Neural cell (in vitro differentiated cells): ENCODE data around the gene HS6ST1. TPM values are rescaled to one million over a fixed set of nuclear protein-coding genes. Genes with fewer than 3 reads are reported as not detected.

Experiments used
- H2AFZ ChIP-seq: fragments of 200-600, 300-800 bp; sonication (generic), shearing (Covaris generic); 2 replicates; pipeline ENCODE4 v1.6.0; 2014; ENCODE audit warnings: low read depth, mild to moderate bottlenecking, antibody characterized with exemption, low read length, moderate library complexity
- H3F3A ChIP-seq: fragments of 200-600 bp; shearing (Covaris generic); 2 replicates; pipeline ENCODE4 v1.6.1; 2016; ENCODE audit warnings: mild to moderate bottlenecking, moderate library complexity, mixed read lengths, antibody characterized with exemption, low read length; ENCODE audit not compliant: insufficient read depth, poor library complexity, severe bottlenecking
- H3K27ac ChIP-seq: fragments of 200-600, 300-800 bp; sonication (generic), shearing (Covaris generic); 2 replicates; pipeline ENCODE4 v1.5.1; 2014; ENCODE audit warnings: mild to moderate bottlenecking, low read length, moderate library complexity
- H3K27me3 ChIP-seq: fragments of 300-800, 200-600 bp; sonication (generic), shearing (Covaris generic); 2 replicates; pipeline ENCODE4 v1.6.0; 2014; ENCODE audit warnings: mild to moderate bottlenecking, low read depth, low read length, moderate library complexity; ENCODE audit not compliant: insufficient read depth
- H3K36me3 ChIP-seq: fragments of 300-800, 200-600 bp; sonication (generic), shearing (Covaris generic); 2 replicates; pipeline ENCODE4 v1.5.1; 2014; ENCODE audit warnings: mild to moderate bottlenecking, antibody characterized with exemption, low read length, moderate library complexity; ENCODE audit not compliant: insufficient read depth
- H3K4me2 ChIP-seq: fragments of 300-800, 200-600 bp; sonication (generic), shearing (Covaris generic); 2 replicates; pipeline ENCODE4 v1.6.0; 2014; ENCODE audit warnings: mild to moderate bottlenecking, low read length
- H3K4me3 ChIP-seq: fragments of 300-800, 200-600 bp; sonication (generic), shearing (Covaris generic); 2 replicates; pipeline ENCODE4 v1.5.1; 2014; ENCODE audit warnings: mild to moderate bottlenecking, low read length, moderate library complexity
- H3K79me2 ChIP-seq: fragments of 200-600 bp; shearing (Covaris generic); replicated peaks from 2 replicates; pipeline ENCODE4 v1.6.0; 2014; ENCODE audit warnings: mild to moderate bottlenecking, low read length, moderate library complexity; ENCODE audit not compliant: insufficient read depth
- H3K9ac ChIP-seq: fragments of 300-800, 200-600 bp; sonication (generic), shearing (Covaris generic); 2 replicates; pipeline ENCODE4 v1.6.1; 2016; ENCODE audit warnings: mild to moderate bottlenecking, low read length, mixed read lengths
- H3K9me2 ChIP-seq: fragments of 200-600 bp; shearing (Covaris generic); 2 replicates; pipeline ENCODE4 v1.6.1; 2016; ENCODE audit warnings: mild to moderate bottlenecking, low read length, mixed read lengths; ENCODE audit not compliant: insufficient read depth
- H3K9me3 ChIP-seq: fragments of 200-600, 300-800 bp; sonication (generic), shearing (Covaris generic); 2 replicates; pipeline ENCODE4 v1.6.1; 2016; ENCODE audit warnings: mild to moderate bottlenecking, mixed run types, low read length, moderate library complexity, mixed read lengths
- H4K20me1 ChIP-seq: fragments of 200-600 bp; shearing (Covaris generic); 2 replicates; pipeline ENCODE4 v1.6.1; 2016; ENCODE audit warnings: mild to moderate bottlenecking, mixed run types; ENCODE audit not compliant: insufficient read depth
- EP300 ChIP-seq: fragments of 450-650 bp; conservative IDR thresholded peaks from 2 replicates; pipeline ENCODE4 v1.6.1; 2014; ENCODE audit warnings: antibody characterized with exemption, mild to moderate bottlenecking, moderate library complexity; ENCODE audit not compliant: poor library complexity, severe bottlenecking
- EZH2 ChIP-seq: fragments of 200-600, 300-800 bp; shearing (Covaris generic), sonication (generic); IDR thresholded peaks from 2 replicates; pipeline ENCODE4 v1.6.1; 2014; ENCODE audit warnings: antibody characterized with exemption, low read length, borderline replicate concordance, mild to moderate bottlenecking; ENCODE audit not compliant: insufficient read depth, poor library complexity, severe bottlenecking
- MXI1 ChIP-seq: fragments of 450-650 bp; conservative IDR thresholded peaks from 2 replicates; pipeline ENCODE4 v1.6.1; 2014; ENCODE audit warnings: antibody characterized with exemption, mild to moderate bottlenecking; ENCODE audit not compliant: poor library complexity, severe bottlenecking
- POLR2AphosphoS5 ChIP-seq: IDR thresholded peaks from 2 replicates; pipeline ENCODE4 v1.6.1; 2012
- RAD21 ChIP-seq: fragments of 450-650 bp; conservative IDR thresholded peaks from 2 replicates; pipeline ENCODE4 v1.6.1; 2014; ENCODE audit warnings: antibody characterized with exemption, mild to moderate bottlenecking, moderate library complexity
- REST ChIP-seq: IDR thresholded peaks from 2 replicates; pipeline ENCODE4 v1.6.1; 2012; ENCODE audit warnings: borderline replicate concordance
- SMC3 ChIP-seq: fragments of 450-650 bp; conservative IDR thresholded peaks from 2 replicates; pipeline ENCODE4 v1.6.1; 2014; ENCODE audit warnings: antibody characterized with exemption, mild to moderate bottlenecking, moderate library complexity; ENCODE audit not compliant: poor library complexity
- TAF1 ChIP-seq: IDR thresholded peaks from 2 replicates; pipeline ENCODE4 v1.6.1; 2012; ENCODE audit warnings: low read depth
- polyA plus RNA-seq: library from polyadenylated mRNA; depleted of rRNA; stranded (reverse); fragments of >200 nt; gene quantifications from 2 replicates; pipeline ENCODE4 v1.2.3, GENCODE V29; 2014
- TF ChIP-seq, protein P1 (sequence below): fragments of 450-650 bp; IDR thresholded peaks from 2 replicates; pipeline ENCODE4 v1.5.1; 2014; ENCODE audit warnings: antibody characterized with exemption, mild to moderate bottlenecking, moderate library complexity; ENCODE audit not compliant: poor library complexity, severe bottlenecking

Gene HS6ST1
- polyA plus RNA-seq, 1 donor from 2014 or later: 44.1 TPM

DNA sequence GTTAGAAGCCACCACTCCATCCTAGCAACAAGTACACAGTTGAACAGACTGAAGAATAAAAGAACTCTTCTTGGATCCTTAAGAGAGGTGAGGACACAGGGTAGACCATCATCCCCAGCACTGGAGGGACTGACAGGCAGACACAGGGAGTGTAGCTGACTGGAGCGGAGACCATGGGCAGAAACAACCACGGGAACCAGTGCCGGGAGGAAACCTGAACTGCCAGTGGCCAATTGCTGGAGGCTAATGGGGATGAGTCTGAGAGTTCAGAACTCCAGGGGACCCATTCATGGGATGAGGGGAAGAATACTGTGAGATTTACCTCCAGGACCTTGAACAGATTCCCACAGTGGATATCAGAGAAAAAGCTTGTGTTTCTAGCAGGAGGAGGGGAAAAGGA is 76.8 kb downstream of the HS6ST1 start:
- TF ChIP-seq, protein P1, sequence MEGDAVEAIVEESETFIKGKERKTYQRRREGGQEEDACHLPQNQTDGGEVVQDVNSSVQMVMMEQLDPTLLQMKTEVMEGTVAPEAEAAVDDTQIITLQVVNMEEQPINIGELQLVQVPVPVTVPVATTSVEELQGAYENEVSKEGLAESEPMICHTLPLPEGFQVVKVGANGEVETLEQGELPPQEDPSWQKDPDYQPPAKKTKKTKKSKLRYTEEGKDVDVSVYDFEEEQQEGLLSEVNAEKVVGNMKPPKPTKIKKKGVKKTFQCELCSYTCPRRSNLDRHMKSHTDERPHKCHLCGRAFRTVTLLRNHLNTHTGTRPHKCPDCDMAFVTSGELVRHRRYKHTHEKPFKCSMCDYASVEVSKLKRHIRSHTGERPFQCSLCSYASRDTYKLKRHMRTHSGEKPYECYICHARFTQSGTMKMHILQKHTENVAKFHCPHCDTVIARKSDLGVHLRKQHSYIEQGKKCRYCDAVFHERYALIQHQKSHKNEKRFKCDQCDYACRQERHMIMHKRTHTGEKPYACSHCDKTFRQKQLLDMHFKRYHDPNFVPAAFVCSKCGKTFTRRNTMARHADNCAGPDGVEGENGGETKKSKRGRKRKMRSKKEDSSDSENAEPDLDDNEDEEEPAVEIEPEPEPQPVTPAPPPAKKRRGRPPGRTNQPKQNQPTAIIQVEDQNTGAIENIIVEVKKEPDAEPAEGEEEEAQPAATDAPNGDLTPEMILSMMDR: no peak
- TF ChIP-seq RAD21 (no peak), MXI1 (no peak), EZH2 (no peak), EP300 (no peak), SMC3 (no peak)

GRCh38 chr2:128237911-128238697 is 80.6 kb downstream of the HS6ST1 start:
- no peak overlapping the region for H3K4me3 ChIP-seq
- no peak for TF ChIP-seq TAF1
- TF ChIP-seq RAD21: no peak
- TF ChIP-seq, protein P1: no peak
- TF ChIP-seq EZH2: no peak
- TF ChIP-seq POLR2AphosphoS5: no peak
- no peak for TF ChIP-seq REST
- no peak for TF ChIP-seq MXI1
- TF ChIP-seq SMC3: no peak
- no peak for TF ChIP-seq EP300
- H3K9me2 ChIP-seq: no peaks in the 10 kb centered on the region
- no peak overlapping the region for H3K4me2 ChIP-seq
- no peaks in the 10 kb centered on the region for H3K27me3 ChIP-seq
- no peaks in the 10 kb centered on the region for H3F3A ChIP-seq
- H3K36me3 ChIP-seq: no peaks in the 10 kb centered on the region
- H3K79me2 ChIP-seq: no peaks in the 10 kb centered on the region
- H3K27ac ChIP-seq: no peak overlapping the region
- no peaks in the 10 kb centered on the region for H4K20me1 ChIP-seq
- H3K9me3 ChIP-seq: no peaks in the 10 kb centered on the region
- H3K9ac ChIP-seq: no peak overlapping the region
- H2AFZ ChIP-seq: no peak overlapping the region

More for the DNA sequence above, 76.8 kb downstream of the HS6ST1 start:
- no peaks in the 10 kb centered on the region for H3K36me3 ChIP-seq
- H2AFZ ChIP-seq: no peak overlapping the region
- no peak overlapping the region for H3K9ac ChIP-seq
- no peaks in the 10 kb centered on the region for H3K79me2 ChIP-seq
- H3K4me3 ChIP-seq: no peak overlapping the region
- no peak overlapping the region for H3K4me2 ChIP-seq
- H3K9me2 ChIP-seq: no peaks in the 10 kb centered on the region
- no peak overlapping the region for H3K27ac ChIP-seq
- H4K20me1 ChIP-seq: no peaks in the 10 kb centered on the region
- no peaks in the 10 kb centered on the region for H3K27me3 ChIP-seq
- H3F3A ChIP-seq: no peaks in the 10 kb centered on the region
- no peaks in the 10 kb centered on the region for H3K9me3 ChIP-seq
